Vagina (tissue), 2 donors: ENCODE results near the gene CHN2.

Source experiments
- CTCF ChIP-seq, 3 experiments: fragments of 450-650 bp in 2 of 3; fragments of 200-600 bp in 1 of 3; sonication (generic) in 1 of 3; IDR thresholded peaks; one replicate each; pipeline ENCODE4 v1.5.1; 2017 to 2019; ENCODE audit warnings: antibody characterized with exemption in 3 of 3, mild to moderate bottlenecking in 2 of 3, moderate library complexity in 2 of 3
- POLR2AphosphoS5 ChIP-seq, 2 donors: sonication (generic); formaldehyde crosslinking; IDR thresholded peaks; one replicate each; pipeline ENCODE4 v1.9.0; 2017; ENCODE audit warnings: antibody characterized with exemption in 2 of 2, mild to moderate bottlenecking in 2 of 2, low read depth in 1 of 2; ENCODE audit not compliant: insufficient read depth in 1 of 2

- TF ChIP-seq POLR2AphosphoS5 (IDR thresholded peaks at IDR 0.05; ENCODE audit: insufficient read depth in 1 of 2, low read depth in 1 of 2) (no peak), CTCF (IDR thresholded peaks at IDR 0.05) (no peak)
Observed at GRCh38 chr7:29217113-29217512, 22.5 kb downstream of the CHN2 start.
